ENCODE data around the gene TRIP13.

GRCh38 chr5:883475-884181, 9.1 kb upstream of the TRIP13 start:
- TF ChIP-seq, protein P1, sequence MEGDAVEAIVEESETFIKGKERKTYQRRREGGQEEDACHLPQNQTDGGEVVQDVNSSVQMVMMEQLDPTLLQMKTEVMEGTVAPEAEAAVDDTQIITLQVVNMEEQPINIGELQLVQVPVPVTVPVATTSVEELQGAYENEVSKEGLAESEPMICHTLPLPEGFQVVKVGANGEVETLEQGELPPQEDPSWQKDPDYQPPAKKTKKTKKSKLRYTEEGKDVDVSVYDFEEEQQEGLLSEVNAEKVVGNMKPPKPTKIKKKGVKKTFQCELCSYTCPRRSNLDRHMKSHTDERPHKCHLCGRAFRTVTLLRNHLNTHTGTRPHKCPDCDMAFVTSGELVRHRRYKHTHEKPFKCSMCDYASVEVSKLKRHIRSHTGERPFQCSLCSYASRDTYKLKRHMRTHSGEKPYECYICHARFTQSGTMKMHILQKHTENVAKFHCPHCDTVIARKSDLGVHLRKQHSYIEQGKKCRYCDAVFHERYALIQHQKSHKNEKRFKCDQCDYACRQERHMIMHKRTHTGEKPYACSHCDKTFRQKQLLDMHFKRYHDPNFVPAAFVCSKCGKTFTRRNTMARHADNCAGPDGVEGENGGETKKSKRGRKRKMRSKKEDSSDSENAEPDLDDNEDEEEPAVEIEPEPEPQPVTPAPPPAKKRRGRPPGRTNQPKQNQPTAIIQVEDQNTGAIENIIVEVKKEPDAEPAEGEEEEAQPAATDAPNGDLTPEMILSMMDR (IDR thresholded peaks at IDR 0.05; ENCODE audit: low read depth, low read length), result no peak
- no peak for TF ChIP-seq EZH2phosphoT487 (IDR thresholded peaks at IDR 0.05; ENCODE audit: low read depth)
